ENCODE data around the gene PROSER2.

The PROSER2 gene

DNA sequence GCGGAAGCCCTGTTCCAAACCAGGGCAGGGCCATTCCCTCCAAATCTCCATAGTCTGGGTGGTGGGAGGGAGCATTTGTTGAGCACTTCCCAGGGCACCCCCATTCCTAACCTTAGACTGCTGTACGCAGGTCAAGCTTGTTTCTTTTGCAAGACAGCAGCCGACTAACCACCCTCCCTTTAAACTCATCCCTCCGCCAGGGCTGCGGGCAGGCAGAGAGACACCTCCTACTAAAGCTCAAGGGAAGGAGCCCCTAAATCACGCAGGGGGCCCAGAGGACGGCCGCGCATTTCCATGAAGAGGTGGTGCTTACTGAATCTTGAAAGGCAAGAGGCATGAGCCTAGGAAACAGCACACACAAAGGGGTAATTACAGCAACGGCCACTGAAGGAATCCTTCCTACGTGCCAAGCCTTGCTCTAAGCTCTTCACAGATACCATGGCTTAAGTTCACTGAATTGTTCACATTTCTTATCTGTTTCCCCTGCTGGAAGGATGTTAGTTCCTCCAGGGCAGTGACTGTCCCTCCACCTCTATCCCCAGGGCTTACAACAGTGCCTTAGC is 90.0 kb downstream of the PROSER2 start:
- no peak for DNase-seq

DNA sequence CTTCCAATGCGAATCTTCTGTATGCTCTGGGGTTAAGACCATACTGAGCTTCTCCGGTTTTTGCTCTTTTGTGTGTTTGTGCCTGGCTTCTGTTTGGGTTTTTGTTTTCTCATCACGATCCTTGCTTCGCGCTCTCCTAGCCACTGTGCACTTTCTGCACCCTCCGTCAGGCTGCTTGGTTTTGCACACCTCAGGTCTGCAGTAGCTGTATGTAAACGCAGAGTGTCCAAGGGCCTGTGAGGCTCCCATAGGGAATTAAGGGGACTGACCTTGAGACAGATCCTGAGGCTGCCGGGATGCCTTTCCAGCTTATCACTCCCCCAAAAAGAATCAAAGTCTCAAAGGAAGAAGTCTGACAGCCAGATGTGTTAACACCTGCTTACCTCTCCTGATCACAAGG is 95.2 kb downstream of the PROSER2 start:
- DNase-seq = no peak

DNA sequence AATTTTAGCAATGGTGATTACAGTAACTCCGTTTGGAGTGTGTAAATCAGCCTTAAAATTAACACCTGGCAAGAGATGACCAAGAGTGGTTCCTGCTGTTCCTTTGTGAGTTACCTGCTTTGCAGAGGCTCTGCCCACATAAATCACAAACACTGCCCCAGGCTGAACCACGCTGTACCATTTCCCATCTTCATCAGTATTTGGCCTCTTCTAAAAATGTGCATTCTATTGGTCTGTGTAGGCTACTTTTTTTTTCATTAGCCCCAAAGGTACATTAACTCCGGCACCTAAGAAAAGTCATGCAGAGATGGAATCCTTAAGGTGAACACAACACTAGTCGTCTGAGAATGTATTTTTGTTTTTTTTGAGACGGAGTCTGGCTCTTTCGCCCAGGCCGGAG is 96.1 kb downstream of the PROSER2 start:
- no peak for DNase-seq
